Hematopoietic multipotent progenitor cell treated with erythropoietin and hydrocortisone succinate and interleukin-3 and kit ligand, for 8 days (in vitro differentiated cells): ENCODE data around the gene TAS2R38.
"Not testable (repeated sequence)": the region's sequence is repeated elsewhere in the genome, so short reads cannot be mapped to it uniquely, and the experiment has no call there.

ENCODE experiments used
- DNase-seq: peaks from one replicate; pipeline ENCODE4 v3.0.0-alpha.2; 2015

Gene TAS2R38

DNA sequence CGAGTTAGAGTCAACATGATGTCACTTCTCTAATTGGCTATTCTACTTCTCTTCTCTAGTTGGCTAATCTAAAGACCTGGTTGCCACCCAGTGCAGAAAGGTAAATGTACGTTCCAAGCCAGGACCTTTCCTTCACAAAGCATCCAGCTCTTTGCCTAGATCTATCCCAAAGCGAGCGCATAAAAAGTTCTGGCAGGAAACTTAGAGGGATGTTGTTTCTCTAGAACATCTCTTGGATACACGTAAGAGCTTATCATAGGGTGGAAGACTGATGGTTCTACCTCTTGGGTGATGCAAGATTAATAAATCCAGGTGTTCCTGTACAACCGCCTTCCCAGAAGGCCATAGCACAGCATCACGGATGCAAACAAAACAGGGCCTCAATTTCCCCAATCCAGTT, at the start of gene TAS2R38:
Gene TAS2R38, minus strand, starts transcription at position 101 of the 400 bp plus-strand sequence. Its CDS starts 84 bp downstream, at position 17.
- no peak for DNase-seq

DNA sequence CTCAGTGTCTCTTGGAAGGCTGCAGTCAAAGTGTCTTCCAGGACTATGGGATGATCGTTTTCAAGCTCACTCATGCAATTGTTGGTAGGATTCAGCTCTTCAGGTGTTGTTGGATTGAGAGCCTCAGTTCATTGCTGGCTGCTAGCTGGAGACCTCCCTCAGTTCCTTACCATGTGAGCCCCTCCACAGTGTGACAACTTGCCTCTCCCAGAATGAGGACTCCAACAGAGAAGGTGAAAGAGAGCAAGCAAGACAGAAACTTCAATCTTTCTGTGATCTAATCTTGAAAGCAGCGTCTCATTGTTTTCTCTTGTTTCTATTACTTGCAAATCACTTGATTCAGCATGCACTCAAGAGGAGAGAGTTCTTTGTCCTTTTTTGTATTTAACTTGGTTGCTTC, 44.6 kb upstream of the TAS2R38 start:
- no peak for DNase-seq

DNA sequence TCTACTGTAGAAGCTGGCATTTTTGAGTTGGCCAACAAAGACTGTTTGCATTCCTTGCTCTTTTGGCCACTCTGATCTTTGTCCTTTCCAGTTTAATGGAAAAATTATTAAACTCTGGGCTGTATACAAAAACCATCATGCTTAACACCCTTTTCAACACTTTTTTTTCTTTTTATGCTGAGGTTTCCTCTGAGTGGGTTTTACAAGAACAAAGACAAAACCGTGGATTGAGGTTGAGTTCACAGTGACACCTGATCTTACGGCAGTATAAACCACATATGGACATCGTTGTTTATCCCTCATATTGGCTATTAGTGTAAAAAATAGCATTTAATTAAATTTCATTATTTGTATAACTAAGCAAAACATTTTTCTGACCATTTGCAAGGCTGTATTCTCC, 43.9 kb upstream of the TAS2R38 start:
- no peak for DNase-seq

DNA sequence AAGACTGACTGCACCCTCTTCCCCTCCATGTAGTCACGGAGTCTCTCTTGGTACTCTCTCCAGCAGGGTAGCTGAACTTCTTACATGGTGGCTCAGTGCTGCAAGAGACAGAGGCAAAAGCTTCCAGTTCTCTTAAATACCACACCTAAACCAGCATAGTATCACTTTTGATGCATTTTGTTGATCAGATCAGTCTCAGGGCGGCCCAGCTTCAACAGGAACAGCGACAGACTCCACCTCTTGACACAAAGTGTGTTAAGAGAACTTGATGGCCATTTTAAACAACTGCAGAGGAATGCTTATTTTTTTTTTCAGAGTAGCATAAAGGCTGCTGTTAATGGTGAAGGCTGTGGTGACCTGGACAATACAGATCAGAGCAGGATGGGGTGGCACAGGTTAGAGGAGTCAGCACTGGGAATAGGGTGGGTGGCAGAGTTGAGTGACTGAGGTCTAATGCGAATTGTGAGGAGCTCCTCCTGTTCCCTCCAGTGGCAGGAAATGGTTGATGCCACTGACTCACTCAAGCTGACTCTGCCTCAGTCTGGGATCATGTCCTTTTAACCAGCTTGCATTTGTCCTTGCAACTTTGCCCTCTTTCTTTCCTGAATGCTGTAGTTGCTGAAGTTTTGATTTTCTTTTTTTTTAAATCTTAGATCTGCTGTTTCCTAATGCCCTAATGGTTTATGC, 39.4 kb upstream of the TAS2R38 start:
- DNase-seq: no peak

DNA sequence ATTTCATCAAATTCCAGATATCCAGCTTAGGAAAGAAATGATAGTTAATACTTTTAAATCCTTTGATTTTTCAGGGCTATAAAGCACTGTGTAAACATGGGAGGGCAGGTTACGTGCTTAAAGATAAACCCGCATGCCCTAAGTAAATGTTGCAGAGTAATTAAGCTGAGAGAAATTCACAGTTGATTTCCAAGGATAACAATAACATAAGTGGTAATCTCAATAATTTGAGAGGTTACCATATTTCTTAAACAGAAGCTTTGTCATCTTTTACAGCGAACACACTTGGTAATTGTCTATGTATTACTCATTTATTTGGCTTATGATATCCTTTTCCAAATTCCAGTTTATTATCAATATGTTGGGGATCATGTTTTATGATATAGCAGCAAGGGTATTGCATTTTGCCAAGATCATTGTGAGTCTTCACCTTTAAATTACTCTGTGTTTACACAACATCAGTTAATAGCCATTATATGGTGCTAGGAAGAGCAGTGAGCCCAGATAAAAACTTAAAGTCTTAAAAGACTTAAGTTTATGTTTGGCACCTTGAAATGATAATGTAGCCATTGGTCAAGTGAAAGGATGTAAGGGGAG, 37.5 kb upstream of the TAS2R38 start:
- DNase-seq: no peak

DNA sequence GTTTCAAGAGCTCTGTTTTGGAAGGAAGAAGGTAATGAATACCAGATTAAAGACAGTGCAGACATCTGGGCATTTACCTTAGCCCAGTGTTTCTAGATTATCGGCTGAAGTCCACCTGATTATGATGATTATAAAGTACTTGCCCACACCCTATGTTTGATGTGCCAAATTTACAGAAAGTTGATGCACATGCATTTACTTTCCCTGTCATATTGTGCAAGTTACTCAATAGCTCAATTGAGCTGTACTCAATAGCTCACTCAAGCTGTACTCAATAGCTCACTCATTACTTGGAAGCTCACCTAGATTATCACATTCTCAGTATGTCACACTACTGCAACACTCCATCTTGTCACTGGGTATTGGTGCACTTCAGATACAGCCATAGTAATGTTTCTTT, 35.6 kb upstream of the TAS2R38 start:
- DNase-seq: no peak

DNA sequence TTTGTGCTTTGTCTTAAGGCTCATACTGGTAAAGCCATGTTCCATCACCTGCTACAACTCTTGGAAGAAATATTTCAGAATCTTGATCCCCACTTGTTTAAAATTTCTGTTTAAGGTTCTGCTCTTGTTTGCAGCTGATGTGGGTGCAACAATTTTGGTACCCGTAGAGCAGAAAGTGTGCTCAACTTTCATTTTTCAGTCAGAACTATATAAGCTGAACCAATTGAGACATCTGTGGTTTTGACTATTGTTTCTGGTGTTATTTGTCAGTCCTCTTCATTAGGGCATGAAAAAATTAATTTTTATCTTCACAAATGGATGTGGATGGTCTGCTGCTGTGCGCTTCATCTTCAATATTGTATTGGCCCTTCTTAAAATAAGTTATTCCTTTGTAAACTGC, 33.0 kb upstream of the TAS2R38 start:
- DNase-seq: no peak

DNA sequence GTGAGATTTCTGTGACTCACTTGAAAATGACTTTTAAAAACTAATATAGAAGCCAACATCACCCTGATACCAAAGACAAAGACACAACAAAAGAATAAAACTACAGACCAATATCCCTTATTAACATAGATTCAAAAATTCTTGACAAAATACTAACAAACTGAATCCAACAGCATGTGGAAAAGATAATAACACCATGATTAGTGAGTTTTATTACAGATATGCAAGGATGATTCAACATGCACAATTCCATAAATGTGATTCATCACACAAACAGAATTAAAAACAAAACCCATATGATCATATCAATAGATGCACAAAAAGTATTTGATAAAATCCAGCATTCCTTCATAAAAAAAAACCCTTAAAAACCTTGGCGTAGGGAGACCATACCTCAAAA, 28.6 kb upstream of the TAS2R38 start:
- DNase-seq: no peak

DNA sequence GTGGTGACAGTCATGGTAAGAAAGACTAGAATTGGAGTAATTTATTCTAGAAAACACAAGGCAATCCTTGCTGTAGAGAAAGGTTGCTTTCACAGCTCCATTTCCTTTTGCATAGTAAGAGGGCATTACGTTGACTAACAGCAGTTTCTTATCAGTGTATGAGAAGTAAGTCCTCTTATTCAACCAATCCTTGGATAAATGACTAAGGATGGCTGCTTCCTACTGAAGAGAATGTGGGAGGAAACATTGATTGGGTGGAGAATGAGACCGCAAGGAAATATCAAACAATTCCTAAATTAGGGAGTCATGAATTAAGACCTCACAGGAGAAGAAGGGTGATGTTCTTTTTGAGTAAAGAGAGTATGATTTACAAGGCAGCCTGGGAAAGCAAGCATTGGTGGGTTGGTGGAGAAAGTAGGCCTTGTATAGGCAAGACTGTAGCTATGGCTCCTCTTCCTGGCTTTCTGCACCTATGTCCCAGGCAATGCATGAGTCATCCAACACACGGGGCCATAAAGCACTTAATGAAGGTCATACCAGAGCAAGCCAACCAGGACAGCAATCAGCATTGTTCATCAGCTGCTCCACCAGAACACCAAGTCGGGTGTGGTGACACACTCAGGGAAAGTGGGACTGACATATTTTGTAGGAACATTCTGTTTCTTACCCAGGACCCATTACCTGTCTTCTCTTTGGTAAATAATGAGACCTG, 27.7 kb upstream of the TAS2R38 start:
- DNase-seq: no peak

DNA sequence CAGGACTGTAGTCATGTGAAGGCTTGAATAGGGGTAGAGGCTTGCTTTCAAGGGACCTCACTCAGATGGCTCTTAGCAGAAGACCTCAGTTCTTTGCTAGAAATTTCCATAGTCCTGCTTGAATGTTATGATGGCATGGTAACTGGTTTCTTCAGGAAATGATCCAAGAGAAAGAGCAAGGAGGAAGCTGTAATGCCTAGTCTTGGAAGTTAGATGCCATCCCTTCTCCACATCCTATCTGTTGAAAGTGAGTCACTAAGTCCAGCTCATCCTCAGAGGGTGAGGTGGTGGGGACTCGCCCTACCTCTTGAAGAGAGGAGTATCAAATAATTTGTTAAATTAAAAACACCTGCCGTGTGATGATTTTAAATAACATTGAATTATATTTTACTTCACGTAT, 26.7 kb upstream of the TAS2R38 start:
- DNase-seq: no peak

DNA sequence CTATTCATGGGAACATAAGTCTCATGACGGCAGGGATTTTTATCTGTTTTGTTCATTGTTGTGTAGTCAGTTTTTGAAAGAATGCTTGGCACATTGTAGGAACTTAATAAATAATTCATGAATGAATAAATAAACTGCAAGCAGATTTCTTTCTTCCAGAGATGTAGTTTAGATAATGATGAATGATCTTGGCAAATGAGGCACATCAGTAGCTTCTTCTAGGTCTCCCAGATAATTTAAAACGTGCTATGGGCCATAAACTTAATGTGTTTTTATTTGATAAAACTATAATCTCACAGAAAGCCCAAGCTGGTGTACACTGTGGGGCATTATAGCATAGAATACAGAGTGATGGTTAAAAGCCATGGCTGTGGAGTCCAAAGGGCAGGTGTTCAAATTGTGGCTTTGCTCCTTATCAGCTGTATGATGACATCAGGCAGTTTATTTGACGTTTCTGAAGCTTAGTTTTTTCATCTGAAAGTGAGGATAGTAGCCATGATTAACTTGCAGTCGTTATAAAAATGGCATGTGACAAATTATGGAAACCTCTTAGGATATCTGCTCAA, 25.6 kb upstream of the TAS2R38 start:
- DNase-seq: no peak

DNA sequence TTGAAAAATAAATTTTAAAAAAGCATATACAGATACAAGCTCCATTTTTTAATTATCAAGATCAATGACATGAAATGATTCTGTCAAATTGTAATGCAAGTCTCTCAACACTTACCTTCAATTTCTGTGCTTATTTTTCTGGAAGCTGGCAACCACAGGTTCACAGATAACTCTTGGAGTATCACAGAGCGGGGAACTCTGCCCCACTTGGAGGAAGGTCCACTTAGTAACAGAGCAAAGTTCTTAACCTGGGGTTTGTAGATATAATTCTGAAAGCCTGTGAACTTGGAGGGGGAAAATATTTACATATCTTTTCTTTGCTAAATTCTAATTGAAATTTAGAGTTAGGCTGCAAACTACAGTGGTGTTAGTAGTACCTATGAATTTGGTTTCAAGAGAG, 19.8 kb upstream of the TAS2R38 start:
- no peak for DNase-seq

DNA sequence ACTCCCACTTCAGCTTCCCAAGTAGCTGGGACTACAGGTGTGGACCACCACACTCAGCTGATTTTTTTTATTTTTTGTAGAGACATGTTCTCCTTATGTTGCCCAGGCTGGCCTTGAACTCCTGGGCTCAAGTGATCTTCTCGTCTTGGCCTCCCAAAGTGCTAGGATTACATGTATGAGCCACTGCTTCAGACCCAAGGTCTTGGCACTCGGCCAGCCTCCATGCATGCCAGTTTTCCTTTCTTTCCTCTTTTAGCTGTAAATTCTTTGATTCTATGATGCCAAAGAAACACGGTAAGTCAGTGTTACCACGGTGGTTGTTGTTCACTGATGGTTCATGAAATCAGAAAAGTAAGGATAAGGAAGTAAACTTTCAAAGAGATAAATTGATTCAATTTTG, 19.1 kb upstream of the TAS2R38 start:
- no peak for DNase-seq

DNA sequence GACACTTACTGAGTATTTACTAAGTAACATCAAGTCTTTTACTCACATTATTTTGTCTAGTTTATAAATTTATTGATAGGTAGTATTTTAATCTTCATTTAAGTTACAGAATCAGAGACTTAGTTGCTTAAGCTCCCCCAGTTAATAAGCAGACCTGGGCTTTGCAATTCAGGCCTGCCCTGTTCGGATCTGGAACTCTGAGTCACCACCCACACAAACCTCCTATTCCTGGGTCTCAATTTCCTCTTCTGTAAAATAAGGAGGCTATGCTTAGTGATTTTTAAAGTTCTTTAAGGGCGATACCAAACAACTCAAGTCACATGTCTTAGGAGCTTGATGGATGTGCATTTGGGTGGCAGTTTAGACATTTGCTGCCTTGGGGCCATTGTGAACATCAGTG, 18.6 kb upstream of the TAS2R38 start:
- DNase-seq: no peak

DNA sequence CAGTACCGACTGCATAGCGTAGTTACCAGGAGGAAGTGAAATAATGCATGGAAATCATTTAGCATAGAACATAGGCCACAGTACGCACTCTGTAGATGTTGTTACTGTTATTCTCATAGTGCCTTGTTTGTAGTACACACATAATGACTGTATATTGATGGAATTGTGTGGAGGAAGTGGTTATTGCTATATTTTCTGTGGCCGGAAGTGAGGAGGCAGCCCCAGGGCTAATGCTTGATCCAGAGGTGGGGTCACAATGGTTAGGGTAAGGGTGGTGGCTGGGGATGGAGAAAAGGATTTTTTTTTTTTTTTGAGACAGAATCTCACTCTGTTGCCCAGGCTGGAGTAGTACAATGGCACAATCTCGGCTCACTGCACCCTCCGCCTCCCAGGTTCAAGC, 17.6 kb upstream of the TAS2R38 start:
- no peak for DNase-seq

DNA sequence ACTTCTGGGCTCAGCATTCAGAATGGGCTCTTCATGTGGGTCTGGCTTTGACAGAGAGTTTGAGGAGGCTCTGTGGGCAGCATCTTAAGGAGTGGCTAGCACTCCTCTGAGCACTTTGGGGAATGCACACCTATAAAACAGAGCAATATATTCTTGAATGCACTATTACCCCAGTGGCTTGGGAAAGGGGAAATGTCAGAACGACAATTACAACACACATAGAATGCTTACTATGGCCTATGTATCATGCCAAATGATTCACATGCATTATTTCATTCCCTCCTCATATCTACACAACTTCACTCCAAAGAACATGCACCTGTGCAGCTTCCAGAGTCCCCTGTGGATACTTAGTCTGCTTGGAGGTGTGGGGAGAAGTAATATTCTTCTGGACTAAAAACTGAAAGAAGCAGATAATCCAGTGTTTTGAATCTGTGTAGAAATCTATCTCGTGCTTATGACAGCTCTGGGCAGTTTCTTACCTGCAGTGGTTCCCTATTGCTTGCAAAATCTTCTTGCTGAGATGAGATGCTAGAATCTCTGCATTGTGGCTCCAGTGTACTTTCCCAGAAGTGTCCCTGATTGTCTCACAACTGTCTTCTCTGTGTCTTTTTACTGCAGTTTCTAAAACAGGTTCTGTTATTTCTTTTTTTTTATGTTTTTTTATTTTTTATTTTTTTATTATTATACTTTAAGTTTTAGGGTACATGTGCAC, 16.6 kb upstream of the TAS2R38 start:
- no peak for DNase-seq

DNA sequence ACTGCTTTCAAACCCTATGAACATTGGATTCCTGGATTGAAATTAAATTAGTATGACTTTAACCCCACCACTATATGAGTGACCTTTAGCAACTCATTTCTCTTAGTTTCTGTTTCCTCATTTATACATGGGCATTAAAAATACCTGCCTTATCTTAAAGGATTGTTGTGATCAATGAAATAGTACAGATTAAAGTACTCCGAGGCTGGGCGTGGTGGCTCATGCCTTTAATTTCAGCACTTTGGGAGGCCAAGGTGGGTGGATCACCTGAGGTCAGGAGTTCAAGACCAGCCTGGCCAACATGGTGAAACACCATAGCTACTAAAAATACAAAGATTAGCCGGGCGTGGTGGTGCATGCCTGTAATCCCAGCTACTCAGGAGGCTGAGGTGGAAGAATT, 14.2 kb upstream of the TAS2R38 start:
- DNase-seq: not testable (repeated sequence)

DNA sequence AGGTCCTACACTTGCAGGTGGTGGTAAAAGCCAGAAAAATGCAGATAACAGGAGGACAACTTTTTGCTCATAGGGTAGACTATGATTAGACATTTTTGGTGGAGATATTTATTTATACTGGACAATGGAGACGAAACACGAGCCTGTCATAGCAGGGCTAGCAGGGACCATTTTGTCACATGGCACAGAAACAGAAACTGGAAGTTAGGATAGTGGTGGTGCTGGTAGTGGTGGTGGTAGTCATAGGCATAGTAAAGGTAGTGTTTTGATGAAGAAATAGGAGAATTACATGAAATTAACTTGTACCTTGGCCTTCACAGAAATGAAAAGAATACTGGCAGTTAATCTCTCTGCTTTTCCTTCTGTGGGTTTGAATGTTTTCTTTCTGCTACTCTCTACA, 13.3 kb upstream of the TAS2R38 start:
- no peak for DNase-seq

DNA sequence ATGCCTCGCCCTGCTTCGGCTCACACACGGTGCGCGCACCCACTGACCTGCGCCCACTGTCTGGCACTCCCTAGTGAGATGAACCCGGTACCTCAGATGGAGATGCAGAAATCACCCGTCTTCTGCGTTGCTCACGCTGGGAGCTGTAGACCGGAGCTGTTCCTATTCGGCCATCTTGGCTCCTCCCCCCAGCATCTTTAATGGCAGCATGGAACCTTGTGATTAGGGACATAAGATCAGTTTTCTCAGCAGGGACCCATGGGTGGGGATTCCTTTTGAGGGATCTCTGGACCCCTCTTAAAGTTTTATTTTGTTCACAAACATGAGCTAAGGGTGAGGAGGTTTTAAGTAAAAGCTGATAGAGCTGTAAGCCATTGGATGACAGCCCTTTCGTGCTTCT, 12.4 kb upstream of the TAS2R38 start:
- not testable (repeated sequence) for DNase-seq

DNA sequence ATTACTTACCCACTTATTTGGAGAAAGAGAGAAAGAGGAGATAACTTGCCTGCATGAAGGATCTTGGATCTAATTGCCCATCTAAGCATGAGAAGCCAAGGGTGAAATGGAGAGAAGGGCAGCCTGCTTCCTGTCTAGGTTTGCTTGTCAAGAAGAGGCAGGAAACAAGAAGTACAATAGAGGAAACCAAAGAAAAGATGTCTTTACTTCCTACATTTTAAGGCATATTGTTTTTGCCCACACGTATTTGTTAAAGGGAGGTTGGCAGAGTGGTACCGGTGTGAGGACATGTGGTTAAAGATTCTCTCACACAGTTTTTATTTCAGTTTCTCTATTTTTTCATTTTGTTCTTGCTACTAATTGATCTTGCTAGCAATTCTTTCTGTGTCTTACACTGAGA, 6.0 kb upstream of the TAS2R38 start:
- DNase-seq: no peak

DNA sequence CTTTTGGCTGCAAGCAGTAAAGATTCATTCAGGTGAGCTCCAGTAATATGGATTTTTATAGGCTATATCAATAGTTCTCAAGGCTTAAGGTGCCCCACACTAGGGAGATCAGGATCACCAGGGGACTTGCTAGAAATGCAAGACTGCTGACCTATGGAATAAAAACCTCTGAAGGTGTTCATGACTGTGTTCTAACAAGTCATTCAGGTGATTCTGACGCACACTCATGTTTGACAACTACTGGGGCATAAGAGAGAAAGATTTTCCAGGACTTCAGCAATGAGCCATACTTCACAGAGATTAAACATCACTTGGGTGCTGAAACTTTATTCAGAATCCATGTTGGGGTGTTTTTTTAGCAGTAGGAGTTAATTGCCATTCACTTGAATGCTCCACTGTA, 4.8 kb upstream of the TAS2R38 start:
- no peak for DNase-seq

DNA sequence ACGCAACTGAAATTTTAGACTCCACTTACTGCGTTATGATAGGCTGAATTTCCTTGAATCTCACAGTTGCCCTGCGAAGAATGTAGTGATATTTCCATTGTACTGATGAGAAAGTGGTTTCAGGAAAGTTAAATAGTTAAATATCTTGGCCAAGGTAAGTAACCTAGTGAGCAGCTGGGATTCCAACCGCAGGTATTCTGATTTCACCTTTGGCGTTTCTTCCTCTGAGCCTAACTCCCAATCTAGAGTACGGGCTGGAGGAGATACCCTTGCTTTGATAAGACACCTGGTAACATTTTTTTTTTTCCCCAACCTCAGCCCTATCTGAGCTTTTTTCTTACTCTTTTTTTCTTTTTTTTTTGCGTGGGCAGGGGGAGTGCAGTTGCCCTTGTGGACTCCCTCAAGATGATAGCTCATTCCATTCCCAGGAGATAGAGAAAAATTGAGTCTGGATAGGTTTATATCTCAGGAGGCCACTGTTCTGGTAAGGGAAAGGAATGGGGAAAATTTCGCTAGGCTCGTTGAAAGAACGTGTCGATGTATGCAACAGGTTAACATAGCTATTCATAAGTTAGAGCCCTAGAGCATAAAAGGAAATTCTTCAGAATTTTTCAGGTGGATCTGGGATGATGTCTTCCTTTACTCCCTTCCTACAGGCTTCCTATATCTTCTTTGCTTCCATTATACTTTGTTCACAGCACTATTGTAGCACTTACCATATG, 3.1 kb upstream of the TAS2R38 start:
- DNase-seq: no peak
